HG03097 (cell line): ENCODE results near the gene SLC1A5.
"Not testable (repeated sequence)": the region's sequence is repeated elsewhere in the genome, so short reads cannot be mapped to it uniquely, and the experiment has no call there.

Source experiments
- ATAC-seq: cut with Tn5 transposase; IDR thresholded peaks from one replicate; pipeline ENCODE4 v1.9.1; 2021; ENCODE audit not compliant: unreplicated experiment, low FRiP score

The SLC1A5 gene

DNA sequence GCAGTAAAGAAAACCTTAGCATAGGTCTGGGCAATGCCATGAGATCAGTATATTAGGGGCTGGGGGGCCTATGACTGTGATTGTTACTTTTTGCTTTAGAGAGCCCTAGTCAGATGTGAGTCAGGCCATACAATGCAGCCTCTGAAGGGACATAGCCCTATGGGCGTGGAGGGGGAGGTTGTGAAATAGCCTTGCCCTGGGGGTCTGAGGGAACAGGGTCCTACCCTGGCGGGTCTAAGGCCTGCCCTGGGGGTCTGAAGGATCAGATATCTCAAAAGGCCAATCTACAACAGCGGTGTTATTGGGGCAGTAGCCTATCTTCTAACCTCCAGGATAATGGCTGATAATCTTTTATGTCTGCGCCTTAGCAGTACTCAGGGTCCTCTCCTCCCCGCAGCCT is 13.8 kb upstream of the SLC1A5 start:
- no peak for ATAC-seq

DNA sequence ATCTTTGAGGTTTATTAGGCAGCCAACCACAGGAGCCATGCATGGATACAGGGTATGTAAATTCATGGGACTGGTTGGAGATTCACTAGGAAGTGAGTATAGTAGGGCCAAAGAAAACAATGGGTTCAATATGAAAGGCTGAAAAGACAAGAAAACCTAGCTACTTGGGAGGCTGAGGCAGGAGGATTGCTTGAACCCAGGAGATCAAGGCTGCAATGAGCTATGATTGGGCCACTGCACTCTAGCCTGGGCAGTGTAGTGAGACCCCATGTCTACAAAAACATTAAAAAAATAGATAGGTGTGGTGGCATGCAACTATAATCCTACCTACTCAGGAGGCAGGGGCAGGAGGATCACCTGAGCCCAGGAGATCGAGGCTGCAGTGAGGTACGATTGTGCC is 10.3 kb upstream of the SLC1A5 start:
- ATAC-seq, result no peak

DNA sequence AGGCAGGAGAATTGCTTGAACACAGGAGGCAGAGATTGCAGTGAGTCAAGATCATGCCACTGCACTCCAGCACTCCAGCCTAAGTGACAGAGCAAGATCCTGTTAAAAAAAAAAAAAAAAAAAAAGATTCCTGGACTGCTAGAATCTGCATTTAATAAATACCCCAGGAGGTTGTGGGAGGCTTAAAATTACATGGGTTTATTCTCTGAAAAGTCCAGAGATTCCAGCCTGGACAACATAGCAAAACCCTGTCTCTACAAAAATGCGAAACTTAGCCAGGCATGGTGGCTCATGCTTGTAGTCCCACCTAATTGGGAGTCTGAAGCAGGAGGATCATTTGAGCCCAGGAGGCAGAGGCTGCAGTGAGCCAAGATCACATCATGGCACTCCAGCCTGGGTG is 9.5 kb upstream of the SLC1A5 start:
- no peak for ATAC-seq

DNA sequence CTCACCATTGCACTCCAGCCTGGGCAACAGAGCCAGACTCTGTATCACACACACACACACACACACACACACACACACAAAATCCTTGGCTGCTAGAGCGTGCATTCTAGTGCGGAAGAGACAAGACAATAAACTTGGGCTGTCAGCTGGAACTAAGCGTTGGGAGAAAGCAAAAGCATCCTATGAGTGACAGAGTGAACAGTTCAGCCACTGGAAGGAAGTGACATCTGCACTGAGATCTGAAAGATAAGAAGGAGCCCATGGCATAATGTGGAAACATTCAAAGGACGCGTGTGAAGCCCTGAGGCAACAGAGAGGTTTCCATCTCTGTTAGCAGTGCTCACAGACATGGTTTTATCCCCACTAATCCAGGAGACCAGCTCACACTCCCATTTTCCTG is 3.5 kb upstream of the SLC1A5 start:
- no peak for ATAC-seq

DNA sequence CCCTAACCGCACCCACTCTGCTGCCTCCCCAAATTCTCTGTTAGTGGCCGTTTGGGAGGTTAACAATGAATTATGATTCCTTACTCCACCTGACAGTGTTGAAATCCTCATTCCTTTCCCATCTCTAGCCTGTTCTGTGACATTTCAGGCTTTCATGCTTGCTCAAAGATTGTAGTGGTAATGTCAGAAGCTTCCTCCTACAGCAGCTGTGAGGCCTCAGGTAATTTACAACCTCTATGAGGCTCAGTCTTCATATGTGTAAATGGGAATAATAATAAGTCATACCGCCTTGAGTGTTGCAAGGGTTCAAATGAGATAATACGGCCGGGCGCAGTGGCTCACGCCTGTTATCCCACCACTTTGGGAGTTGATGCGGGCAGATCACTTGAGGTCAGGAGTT is 977 bp upstream of the SLC1A5 start:
- no peak for ATAC-seq

DNA sequence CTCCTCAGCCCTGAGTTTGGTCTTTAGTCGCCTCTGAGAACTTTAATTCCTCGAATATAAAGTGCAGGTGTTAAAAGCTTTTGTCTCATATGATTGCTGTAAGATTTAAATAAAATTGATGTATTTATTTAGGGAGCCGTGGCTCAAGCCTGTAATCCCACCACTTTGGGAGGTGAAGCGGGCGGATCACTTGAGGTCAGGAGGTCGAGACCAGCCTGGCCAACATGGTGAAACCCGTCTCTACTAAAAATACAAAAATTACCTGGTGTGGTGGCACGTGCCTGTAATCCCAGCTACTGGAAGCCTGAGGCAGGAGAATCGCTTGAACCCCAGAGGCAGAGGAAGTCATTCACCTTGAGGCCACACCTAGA is 559 bp upstream of the SLC1A5 start:
- ATAC-seq, result no peak

DNA sequence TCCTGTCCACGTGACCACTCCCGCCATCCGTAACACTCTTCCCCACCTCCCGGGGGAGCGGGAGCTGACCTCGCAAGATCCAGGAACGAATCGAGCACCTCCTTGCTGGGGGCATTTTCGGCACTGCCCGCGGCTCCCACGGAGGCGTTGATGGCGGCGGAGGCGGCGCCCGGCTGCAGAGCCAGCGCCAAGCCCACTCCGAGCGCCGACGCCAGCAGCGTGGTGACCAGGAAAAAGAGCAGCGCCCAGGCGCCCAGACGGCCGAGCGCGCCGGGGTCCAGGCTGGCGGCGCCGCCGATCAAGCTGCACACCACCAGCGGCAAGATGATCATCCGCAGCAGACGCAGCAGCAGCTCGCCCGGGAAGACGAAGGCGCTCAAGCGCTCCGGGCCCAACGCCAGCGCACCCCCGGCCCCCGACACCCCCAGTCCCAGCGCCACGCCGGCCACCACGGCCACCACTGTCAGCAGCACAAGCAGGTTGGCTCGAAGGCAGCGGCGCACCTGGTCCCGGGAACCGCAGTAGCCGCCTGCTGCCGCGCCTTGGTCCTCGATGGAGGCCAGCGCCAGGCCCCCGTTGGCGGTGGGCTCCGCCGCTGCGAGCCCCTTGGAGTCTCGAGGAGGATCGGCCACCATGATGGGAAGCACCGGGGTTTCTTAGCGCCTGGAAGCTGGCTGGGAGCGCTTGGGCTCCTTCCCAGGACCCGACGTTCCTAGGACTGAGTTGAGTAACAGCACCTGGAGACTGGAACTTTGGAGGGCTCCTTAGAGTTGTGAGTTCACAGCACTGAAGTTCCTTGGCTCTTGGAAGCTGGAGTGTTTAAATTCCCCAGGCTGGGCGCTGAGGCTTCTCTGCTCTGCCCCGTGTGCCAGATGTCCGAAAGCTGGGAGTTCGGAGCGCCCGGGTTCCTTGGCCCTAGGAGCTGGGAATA is 798 bp downstream of the SLC1A5 start:
- ATAC-seq, result no peak

DNA sequence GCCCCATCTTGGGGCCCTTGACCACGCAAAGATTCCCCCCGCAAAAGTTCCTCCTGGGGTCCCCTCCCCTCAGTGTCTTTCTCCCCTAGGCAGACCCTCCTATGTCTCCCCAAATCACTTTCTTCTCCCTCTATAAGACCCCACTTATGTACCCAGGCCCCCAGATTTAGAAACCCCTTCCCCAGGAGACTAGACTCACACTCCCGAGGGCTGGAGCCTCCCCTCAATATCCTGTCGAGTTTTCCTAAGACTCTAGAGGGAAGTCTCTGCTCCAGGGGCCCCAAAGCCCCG is 1.4 kb downstream of the SLC1A5 start:
- ATAC-seq, result no peak

DNA sequence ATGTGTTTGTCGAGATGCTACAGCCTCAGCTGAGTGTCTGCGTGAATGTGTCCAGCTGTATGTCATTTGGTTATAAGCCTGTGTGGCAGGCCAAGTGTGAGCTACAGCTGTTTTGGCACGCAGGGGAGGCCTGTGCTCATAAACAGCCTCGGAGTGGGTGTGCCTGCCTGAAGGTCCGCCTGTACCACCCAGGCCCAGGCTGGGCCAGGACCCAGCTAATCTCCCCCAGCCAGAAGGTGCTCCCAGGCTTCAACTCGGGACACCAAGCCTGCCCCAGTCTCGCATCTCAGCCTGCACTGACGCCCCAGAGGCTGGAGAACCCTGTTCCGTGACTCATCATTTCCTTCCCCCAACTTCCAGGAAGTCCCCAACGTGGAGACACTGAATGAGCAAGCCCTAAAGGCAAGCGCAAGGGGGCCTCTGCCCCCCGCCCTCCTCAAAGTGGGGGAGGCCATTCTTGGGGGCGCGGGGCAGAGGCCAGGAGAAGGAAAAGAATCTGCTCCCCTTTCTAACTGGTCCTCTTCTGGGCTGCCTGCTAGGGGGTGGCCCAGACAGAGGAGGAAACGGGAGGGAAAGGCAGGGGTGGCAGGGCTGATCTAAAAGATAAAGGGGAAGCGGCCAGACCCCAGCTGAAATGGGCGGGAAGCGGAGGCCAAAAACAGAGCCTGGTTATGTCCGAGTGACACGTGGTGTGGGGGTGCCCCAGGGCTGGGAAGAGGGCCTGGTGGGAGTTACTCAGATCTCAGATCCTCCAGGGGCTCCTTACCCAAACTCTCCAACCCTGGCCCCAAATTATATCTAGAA is 2.0 kb downstream of the SLC1A5 start:
- ATAC-seq, result no peak

DNA sequence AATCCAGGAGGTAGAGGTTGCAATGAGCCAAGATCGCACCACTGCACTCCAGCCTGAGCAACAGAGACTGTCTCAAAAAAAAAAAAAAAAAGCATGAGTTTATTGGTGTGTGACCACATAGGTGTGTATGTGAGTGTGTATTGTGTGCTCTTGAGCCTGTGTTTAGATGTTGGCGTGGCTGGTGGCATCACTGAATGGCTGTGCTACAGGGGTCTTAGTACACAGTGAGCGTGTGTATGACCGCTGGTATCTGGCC is 2.5 kb downstream of the SLC1A5 start:
- ATAC-seq, result no peak

DNA sequence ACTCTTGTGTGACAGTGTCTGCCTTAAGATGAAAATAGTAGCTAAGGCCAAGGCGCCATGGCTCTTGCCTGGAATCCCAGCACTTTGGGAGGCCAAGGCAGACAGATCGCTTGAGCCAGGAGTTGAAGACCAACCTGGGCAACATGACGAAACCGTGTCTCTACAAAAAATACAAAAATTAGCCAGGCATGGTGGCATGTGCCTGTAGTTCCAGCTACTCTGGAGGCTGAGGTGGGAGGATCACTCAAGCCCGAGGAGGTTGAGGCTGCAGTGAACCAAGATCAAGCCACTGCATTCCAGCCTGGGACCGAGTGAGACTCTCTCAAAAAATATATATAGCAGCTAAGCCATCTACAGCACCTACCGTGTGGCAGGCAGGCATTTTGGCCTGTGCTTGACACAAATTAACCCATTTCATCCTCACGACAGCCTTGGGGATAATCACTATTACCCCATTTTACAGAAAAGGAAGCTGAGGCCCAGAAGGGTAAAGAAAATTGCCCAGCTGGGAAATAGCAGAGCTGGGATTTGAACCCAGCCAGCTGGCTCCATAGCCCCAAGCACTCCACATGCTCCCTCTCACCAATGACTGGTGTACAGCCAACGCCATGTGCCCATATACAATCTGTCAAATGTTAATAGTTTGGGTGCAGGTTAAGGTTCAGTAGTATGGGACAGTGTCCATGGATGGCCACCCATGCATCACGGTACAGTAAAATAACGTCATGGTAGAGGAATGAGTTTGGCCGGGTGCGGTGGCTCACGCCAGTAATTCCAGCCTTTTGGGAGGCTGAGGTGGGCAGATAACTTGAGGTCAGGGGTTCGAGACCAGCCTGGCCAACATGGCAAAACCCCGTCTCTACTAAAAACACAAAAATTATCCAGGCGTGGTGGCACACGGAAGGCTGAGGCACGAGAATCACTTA is 3.1 kb downstream of the SLC1A5 start:
- no peak for ATAC-seq

DNA sequence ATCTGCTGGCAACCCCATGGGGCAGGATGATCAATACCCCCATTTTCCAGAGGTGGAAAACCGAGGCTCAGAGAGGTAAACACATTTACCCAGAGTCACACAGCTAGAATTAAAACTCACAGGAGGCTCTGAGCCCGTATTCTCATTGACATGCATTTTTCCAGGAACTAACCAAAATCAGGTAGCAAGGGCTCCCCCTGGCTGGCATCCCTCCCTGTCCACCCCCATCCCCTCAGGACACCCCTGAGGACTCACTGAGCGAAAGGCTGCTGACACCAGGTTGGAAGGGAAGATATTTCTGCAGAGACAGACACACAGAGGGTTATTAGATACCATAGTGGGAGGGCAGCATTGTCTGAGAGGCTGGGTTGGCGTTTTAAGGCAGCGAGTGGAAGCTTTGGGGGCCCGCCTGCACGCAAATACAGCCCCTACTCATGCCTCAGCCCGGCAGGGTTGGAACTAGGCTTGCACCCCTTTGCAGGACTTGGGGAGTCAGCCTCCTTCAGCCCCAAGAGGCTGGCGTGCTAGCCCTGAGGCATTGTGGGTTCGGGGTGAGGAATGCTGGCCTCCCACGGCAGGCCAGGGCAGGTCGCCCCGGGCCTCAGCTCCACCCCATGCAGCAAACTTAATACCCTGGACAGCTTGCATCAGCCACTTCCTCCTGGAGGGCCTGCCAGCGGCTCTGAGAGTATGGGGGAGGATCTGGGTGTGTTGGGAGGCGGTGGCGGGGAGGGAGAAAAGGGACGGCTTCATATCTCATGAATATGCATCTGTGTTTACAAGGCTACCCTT is 3.9 kb downstream of the SLC1A5 start:
- ATAC-seq, result no peak

DNA sequence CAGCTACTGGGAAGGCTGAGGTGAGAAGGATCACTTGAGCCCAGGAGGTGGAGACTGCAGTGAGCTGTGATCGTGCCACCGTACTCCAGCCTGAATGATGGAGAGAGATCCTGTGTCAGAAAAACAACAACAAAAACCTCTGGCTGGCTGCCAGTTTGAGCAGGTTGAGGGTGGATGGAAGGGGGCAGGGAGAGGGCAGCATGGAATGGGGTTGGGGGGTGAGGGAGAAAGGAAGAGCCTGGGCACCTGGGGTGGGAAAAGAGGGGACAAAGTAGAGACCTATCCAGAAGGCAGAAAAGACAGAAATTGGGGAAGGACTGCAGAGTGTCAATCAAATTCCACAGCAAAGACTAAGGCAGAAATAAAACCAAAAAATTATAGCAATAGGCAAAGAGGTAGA is 4.7 kb downstream of the SLC1A5 start:
- ATAC-seq, result no peak

DNA sequence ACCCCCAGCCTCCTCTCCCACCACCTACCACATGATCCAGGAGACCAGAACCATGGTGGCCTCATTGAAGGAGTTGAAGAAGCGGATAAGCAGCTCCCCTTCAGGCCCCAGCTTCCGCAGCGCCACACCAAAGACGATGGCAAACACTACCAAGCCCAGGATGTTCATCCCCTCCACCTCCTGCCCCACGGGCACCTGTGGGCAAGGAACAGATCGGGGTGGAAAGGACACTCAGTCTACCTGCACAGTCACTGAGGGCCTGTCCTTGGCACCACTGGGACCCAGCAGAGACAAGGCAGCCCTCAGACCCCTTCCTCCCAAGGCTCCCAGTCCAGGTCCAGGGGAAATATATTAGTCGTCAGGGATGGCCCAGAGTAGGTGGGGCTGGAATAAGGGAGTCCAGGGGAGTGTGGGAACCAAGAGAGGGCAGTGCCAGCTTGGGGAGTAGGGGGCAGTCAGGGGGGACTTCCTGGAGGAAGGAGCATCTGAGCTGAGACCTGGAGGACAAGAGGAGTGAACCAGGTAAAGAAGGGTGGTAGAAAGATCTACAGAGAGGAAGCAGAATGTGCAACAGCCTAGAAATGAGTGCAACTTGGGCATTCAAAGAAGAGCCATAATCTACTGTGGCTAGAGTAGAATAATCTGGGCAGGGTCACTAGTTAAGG is 5.9 kb downstream of the SLC1A5 start:
- no peak for ATAC-seq

DNA sequence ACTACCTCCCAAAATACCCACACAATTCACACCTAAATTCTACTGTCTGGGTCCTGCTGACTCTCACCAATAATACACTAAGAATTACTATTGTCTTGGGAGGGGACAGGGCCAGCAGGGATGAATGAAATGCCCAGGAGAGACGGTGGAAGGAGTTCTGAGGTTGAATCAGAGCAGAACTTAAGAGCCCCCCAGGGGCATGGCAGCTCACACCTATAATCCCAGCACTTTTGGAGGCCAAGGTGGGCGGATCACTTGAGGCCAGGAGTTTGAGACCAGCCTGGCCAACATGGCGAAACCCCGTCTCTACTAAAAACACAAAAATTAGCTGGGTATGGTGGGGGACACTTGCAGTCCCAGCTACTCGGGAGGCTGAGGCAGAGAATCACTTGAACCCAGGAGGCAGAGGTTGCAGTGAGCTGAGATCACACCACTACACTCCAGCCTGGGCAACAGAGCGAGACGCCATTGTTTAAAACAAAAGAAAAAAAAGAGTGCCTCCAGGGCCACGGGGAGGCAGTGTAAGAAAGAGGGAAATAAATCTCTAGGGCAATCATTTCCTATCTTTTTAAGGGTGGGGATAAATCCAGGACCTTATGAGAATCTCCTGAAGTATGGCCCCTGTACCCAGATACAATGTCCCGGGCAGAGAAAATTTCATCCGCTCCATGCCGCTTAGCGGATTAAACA is 10.3 kb downstream of the SLC1A5 start:
- ATAC-seq, result not testable (repeated sequence)

DNA sequence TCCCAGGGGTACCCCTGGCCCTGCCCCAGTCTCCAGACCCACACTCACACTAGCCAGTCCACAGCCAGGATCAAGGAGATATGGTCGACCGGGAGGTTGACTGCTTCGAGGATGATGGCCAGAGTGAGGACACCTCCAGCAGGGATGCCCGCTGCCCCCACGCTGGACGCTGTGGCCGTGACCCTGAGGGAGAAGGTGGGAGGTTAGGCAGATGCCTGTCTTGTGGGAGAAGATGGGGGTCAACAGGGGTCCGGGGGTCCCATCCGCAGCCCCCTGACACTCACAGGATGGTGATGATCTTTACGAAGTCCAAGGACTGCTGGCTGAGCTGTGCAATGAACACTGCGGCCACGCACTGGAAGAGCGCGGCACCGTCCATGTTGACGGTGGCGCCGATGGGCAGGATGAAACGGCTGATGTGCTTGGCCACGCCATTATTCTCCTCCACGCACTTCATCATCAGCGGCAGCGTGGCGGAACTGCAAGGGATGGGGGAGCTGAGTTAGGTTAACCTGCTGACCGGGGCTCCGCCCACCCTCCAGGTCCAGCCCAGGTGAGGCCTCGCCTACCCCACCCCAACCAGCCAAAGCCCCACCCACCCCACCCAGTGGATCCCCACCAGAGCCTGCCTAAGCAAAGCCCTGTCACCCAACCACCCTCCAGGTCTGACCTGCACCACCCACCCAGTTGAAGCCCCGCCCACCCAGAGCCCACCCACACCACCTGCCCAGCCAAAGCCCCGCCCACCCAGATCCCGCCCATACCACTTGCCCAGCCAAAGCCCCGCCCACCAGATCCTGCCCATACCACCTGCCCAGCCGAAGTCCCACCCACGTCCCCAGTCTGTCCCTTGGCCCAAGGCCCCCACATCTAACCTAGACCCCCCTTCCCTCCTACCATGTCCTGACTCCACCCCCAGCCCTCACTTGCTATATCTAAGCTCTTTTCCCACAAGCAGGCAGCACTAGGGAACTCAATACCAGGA is 11.2 kb downstream of the SLC1A5 start:
- ATAC-seq, result no peak

DNA sequence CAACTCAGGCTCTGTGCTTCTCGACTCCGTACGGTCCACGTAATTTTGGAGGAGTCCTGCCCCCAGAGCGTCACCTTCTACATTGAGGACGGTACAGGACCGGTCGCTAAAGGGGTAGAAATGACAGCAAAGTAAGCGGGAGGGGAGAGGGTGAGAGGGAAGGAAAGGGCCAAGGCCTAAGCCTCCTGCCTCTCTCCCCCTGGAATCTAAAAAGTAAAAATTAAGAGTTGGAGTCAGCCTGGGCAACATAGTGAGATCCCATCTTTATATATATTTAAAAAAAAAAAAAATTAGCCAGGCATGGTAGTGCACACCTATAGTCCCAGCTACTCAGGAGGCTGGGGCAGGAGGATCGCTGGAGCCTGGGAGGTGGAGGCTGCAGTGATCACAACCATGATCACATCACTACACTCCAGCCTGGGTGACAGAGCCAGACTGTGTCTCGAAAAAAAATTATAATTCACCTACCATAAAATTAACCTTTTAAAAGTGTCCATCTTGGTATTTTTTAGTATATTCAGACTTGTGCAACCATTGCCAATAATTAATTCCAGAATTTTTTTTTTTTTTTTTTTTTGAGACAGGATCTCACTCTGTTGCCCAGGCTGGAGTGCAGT is 12.6 kb downstream of the SLC1A5 start:
- no peak for ATAC-seq

DNA sequence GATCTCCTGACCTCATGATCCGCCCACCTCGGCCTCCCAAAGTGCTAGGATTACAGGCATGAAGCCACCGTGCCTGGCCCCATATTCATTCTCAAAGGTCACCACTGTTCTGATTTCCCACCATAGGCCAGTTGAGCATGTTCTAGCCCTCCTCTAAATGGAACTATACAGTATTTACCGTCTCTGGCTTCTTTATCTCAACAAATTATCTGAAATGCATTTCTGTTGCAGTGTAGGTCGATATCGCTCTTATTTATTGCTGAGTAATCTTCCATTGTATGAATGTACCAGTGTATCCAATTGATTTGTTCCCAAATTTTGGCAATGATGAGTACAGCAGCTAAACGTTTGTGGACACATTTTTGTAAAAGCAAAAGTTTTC is 15.4 kb downstream of the SLC1A5 start:
- no peak for ATAC-seq
